NOMO-1 treated with dmso at 0.1 percent for 144 hours (cell line): ENCODE data around the gene ANKS1B.

Source experiments
- DNase-seq: peaks from one replicate; lab custom pipeline; 2025; ENCODE audit not compliant: unreplicated experiment; lab: John Stamatoyannopoulos, UW

The ANKS1B gene

GRCh38 chr12:99224237-99224636 lies 760.5 kb downstream of the ANKS1B start:
- DNase-seq = no peak

- no peak for DNase-seq
Observed at GRCh38 chr12:99223579-99223978, 761.2 kb downstream of the ANKS1B start.

GRCh38 chr12:99213047-99213446 lies 771.7 kb downstream of the ANKS1B start:
- DNase-seq = no peak

- no peak for DNase-seq
Observed at GRCh38 chr12:99212275-99212674, 772.5 kb downstream of the ANKS1B start.

GRCh38 chr12:99205111-99205510 lies 779.6 kb downstream of the ANKS1B start:
- DNase-seq = no peak

GRCh38 chr12:99201906-99202645 lies 782.7 kb downstream of the ANKS1B start:
- no peak for DNase-seq

GRCh38 chr12:99200711-99201384 lies 783.9 kb downstream of the ANKS1B start:
- DNase-seq = no peak

- DNase-seq = no peak
Observed at GRCh38 chr12:99195474-99195873, 789.3 kb downstream of the ANKS1B start.

- DNase-seq = no peak
Observed at GRCh38 chr12:99192489-99192888, 792.2 kb downstream of the ANKS1B start.

GRCh38 chr12:99176871-99177270 lies 807.9 kb downstream of the ANKS1B start:
- DNase-seq = no peak

- no peak for DNase-seq
Observed at GRCh38 chr12:99170461-99170860, 814.3 kb downstream of the ANKS1B start.

GRCh38 chr12:99170037-99170436 lies 814.7 kb downstream of the ANKS1B start:
- DNase-seq = no peak

GRCh38 chr12:99157946-99158345 lies 826.8 kb downstream of the ANKS1B start:
- DNase-seq = no peak

- DNase-seq = no peak
Observed at GRCh38 chr12:99154983-99155336, 829.8 kb downstream of the ANKS1B start.

GRCh38 chr12:99154216-99154982 lies 830.3 kb downstream of the ANKS1B start:
- DNase-seq = no peak

- no peak for DNase-seq
Observed at GRCh38 chr12:99153293-99153692, 831.4 kb downstream of the ANKS1B start.

- DNase-seq = no peak
Observed at GRCh38 chr12:99152337-99152736, 832.4 kb downstream of the ANKS1B start.

- no peak for DNase-seq
Observed at GRCh38 chr12:99151744-99152143, 833.0 kb downstream of the ANKS1B start.

GRCh38 chr12:99147130-99147529 lies 837.6 kb downstream of the ANKS1B start:
- DNase-seq = no peak

- no peak for DNase-seq
Observed at GRCh38 chr12:99146730-99147129, 838.0 kb downstream of the ANKS1B start.

GRCh38 chr12:99146185-99146584 lies 838.6 kb downstream of the ANKS1B start:
- DNase-seq = no peak

- no peak for DNase-seq
Observed at GRCh38 chr12:99142651-99143050, 842.1 kb downstream of the ANKS1B start.
